Naive thymus-derived CD4-positive, alpha-beta T cell (primary cell): Measurements from ENCODE around the gene YDJC. TPM values are rescaled to one million over a fixed set of nuclear protein-coding genes. Genes with fewer than 3 reads are reported as not detected.

Experiments
- ATAC-seq: fragments of 150-1000 bp; cut with Tn5 transposase; 2 replicates; pipeline ENCODE4 v1.10.0; 2021; ENCODE audit warnings: mild to moderate bottlenecking, moderate library complexity
- CTCF ChIA-PET: fragments of 350-600 bp; sonication (Branson Sonifier 250); formaldehyde crosslinking; loops from one replicate; lab custom pipeline; 2021; ENCODE audit warnings: antibody characterized with exemption; lab: Charles Lee
- POLR2A ChIA-PET: fragments of 350-600 bp; sonication (Branson Sonifier 250); formaldehyde crosslinking; loops from one replicate; lab custom pipeline; 2021; ENCODE audit warnings: antibody characterized with exemption, inconsistent platforms; lab: Charles Lee
- DNase-seq, 9 donors: peaks; one replicate each; pipeline versions ENCODE4 v3.0.0 to v3.0.0-alpha.2; 2020 to 2022; ENCODE audit warnings: mixed read lengths in 1 of 9
- H3K27ac ChIP-seq: one replicate; pipeline ENCODE4 v1.7.0; 2013; ENCODE audit warnings: mild to moderate bottlenecking, low read depth, low read length, moderate library complexity
- H3K27me3 ChIP-seq, 2 donors: one replicate each; pipeline ENCODE4 v1.7.0; 2013; ENCODE audit warnings: low read length in 2 of 2, mild to moderate bottlenecking in 2 of 2, moderate library complexity in 2 of 2; ENCODE audit not compliant: control insufficient read depth in 2 of 2, insufficient read depth in 2 of 2
- H3K36me3 ChIP-seq, 3 experiments: 1 replicate in 2 of 3; 2 replicates in 1 of 3; pipeline ENCODE4 v1.7.0; 2013; ENCODE audit warnings: low read length in 3 of 3, mild to moderate bottlenecking in 3 of 3, moderate library complexity in 1 of 3; ENCODE audit not compliant: insufficient read depth in 3 of 3, control insufficient read depth in 2 of 3
- H3K4me1 ChIP-seq, 2 donors: one replicate each; pipeline ENCODE4 v1.7.0; 2013; ENCODE audit warnings: low read length in 2 of 2, mild to moderate bottlenecking in 2 of 2, moderate library complexity in 1 of 2; ENCODE audit not compliant: control insufficient read depth in 2 of 2, insufficient read depth in 2 of 2
- H3K4me3 ChIP-seq: 2 replicates; pipeline ENCODE4 v1.7.0; 2013; ENCODE audit warnings: mild to moderate bottlenecking, low read length
- H3K9me3 ChIP-seq, 3 experiments: 1 replicate in 2 of 3; 2 replicates in 1 of 3; pipeline ENCODE4 v1.7.0; 2013; ENCODE audit warnings: low read length in 3 of 3; ENCODE audit not compliant: control insufficient read depth in 2 of 3
- H3K27ac Mint-ChIP-seq, 9 donors: one replicate each; pipeline ENCODE4 v1.8.0; 2020 to 2022; ENCODE audit warnings: mixed read lengths in 9 of 9, mild to moderate bottlenecking in 8 of 9, moderate library complexity in 5 of 9, inconsistent platforms in 2 of 9
- H3K27me3 Mint-ChIP-seq, 5 donors: one replicate each; pipeline ENCODE4 v1.8.0; 2021 to 2022; ENCODE audit warnings: mixed read lengths in 5 of 5, mild to moderate bottlenecking in 1 of 5
- H3K36me3 Mint-ChIP-seq, 5 donors: one replicate each; pipeline ENCODE4 v1.8.0; 2020 to 2022; ENCODE audit warnings: mixed read lengths in 5 of 5, mild to moderate bottlenecking in 3 of 5, inconsistent platforms in 1 of 5
- H3K4me1 Mint-ChIP-seq, 7 donors: one replicate each; pipeline ENCODE4 v1.8.0; 2020 to 2022; ENCODE audit warnings: mixed read lengths in 7 of 7, mild to moderate bottlenecking in 3 of 7, inconsistent platforms in 1 of 7
- H3K4me3 Mint-ChIP-seq, 10 donors: one replicate each; pipeline ENCODE4 v1.8.0; 2020 to 2022; ENCODE audit warnings: mild to moderate bottlenecking in 10 of 10, mixed read lengths in 10 of 10, moderate library complexity in 6 of 10, inconsistent platforms in 2 of 10
- H3K9me3 Mint-ChIP-seq, 11 donors: one replicate each; pipeline ENCODE4 v1.8.0; 2020 to 2022; ENCODE audit warnings: mixed read lengths in 11 of 11, mild to moderate bottlenecking in 4 of 11, inconsistent platforms in 1 of 11, moderate library complexity in 1 of 11
- intact Hi-C, 2 donors: fragments of 100-400 bp; cut with micrococcal nuclease; formaldehyde crosslinking; loops; one replicate each; pipeline ENCODE4 v1.15.1; 2023
- polyA plus RNA-seq, 2 donors: library from polyadenylated mRNA; unstranded; fragments of 300-500 nt; fragmentation: Illumina TruSeq; gene quantifications; one replicate each; pipeline ENCODE4 v1.2.3, GENCODE V29; 2021
- total RNA-seq, 6 experiments: library from RNA in 5 of 6; stranded (reverse) in 5 of 6; gene quantifications; 1 replicate in 5 of 6; 2 replicates in 1 of 6; pipeline ENCODE4 v1.2.3 and lab custom pipeline; 2021 to 2026

Gene YDJC
- total and polyA plus RNA-seq, 7 experiments from 2014 or later = 29.0 to 75.8 (median 48.6) TPM

GRCh38 chr22:21590809-21591641 is 38.8 kb downstream of the YDJC start:
- Histone ChIP-seq H3K4me3 (no peak overlapping the region), H3K36me3 (peaks cover 0 to 37% (median 5%) of the 10 kb centered on the region in 3 experiments), H3K9me3 (no peaks in the 10 kb centered on the region), H3K27me3 (no peaks in the 10 kb centered on the region), H3K4me1 (peaks cover 25 to 26% of the 10 kb centered on the region in 2 donors), H3K27ac (peak overlapping the region; percentile 7)
- CTCF ChIA-PET = no interaction called here
- intact Hi-C loops = no loop called here
- Mint-ChIP-seq H3K4me1 (peaks cover 40 to 80% (median 70%) of the 10 kb centered on the region in 7 donors), H3K27me3 (no peaks in the 10 kb centered on the region), H3K9me3 (peaks cover 0 to 2% (median 0%) of the 10 kb centered on the region in 11 donors), H3K4me3 (peak overlapping the region in 2 of 10 donors; percentile 21 to 67), H3K36me3 (peaks cover 13 to 35% (median 30%) of the 10 kb centered on the region in 5 donors), H3K27ac (peak overlapping the region in 8 of 9 donors; percentile 15 to 82 (median 74))
- POLR2A ChIA-PET = no interaction called here
- no peak for ATAC-seq
- DNase-seq = no peak

- DNase-seq (no peak), ATAC-seq (no peak)
- H3K36me3 Mint-ChIP-seq = peaks cover 10 to 24% (median 18%) of the 10 kb centered on the region in 5 donors
- Histone ChIP-seq H3K27ac (peak overlapping the region; percentile 16), H3K9me3 (no peaks in the 10 kb centered on the region), H3K4me3 (no peak overlapping the region), H3K27me3 (no peaks in the 10 kb centered on the region), H3K36me3 (peaks cover 0 to 31% (median 5%) of the 10 kb centered on the region in 3 experiments), H3K4me1 (peaks cover 25 to 26% of the 10 kb centered on the region in 2 donors)
- peaks cover 47 to 78% (median 68%) of the 10 kb centered on the region in 7 donors for H3K4me1 Mint-ChIP-seq
- ChIA-PET CTCF (interaction anchor here (0.7 kb wide), 1 partner anchor 38 kb away, joined by 4 read pairs; no protein-coding TSS in a partner anchor), POLR2A (no interaction called here)
- intact Hi-C loops = loop anchor here in 1 of 2 donors (2.0 kb wide), 1 partner anchor 53 kb away; the partner anchor contains the start of gene SDF2L1
- peak overlapping the region in 2 of 10 donors; percentile 21 to 38 for H3K4me3 Mint-ChIP-seq
- H3K9me3 Mint-ChIP-seq = no peaks in the 10 kb centered on the region
- H3K27me3 Mint-ChIP-seq = no peaks in the 10 kb centered on the region
- peak overlapping the region in 8 of 9 donors; percentile 1 to 76 (median 38) for H3K27ac Mint-ChIP-seq
These were observed 40.4 kb downstream of the YDJC start for GRCh38 chr22:21589396-21589795.

GRCh38 chr22:21587803-21588611 is 41.8 kb downstream of the YDJC start:
- ChIA-PET CTCF (no interaction called here), POLR2A (no interaction called here)
- peak; percentile 78 for ATAC-seq
- Mint-ChIP-seq H3K36me3 (peaks cover 0 to 12% (median 5%) of the 10 kb centered on the region in 5 donors), H3K9me3 (no peaks in the 10 kb centered on the region), H3K4me3 (peak overlapping the region; percentile 36 to 72 (median 56)), H3K27me3 (no peaks in the 10 kb centered on the region), H3K4me1 (peaks cover 42 to 71% (median 62%) of the 10 kb centered on the region in 7 donors), H3K27ac (peak overlapping the region; percentile 15 to 89 (median 79))
- peak overlapping the region; percentile 37 for H3K27ac ChIP-seq
- no peaks in the 10 kb centered on the region for H3K9me3 ChIP-seq
- no peak overlapping the region for H3K4me3 ChIP-seq
- intact Hi-C loops = loop anchor here in 1 of 2 donors (2.0 kb wide), 1 partner anchor 55 kb away; the partner anchor contains the start of gene SDF2L1
- peak in 1 of 9 donors; percentile 55 for DNase-seq
- H3K27me3 ChIP-seq = no peaks in the 10 kb centered on the region
- H3K36me3 ChIP-seq = peaks cover 0 to 20% (median 3%) of the 10 kb centered on the region in 3 experiments
- H3K4me1 ChIP-seq = peaks cover 23 to 25% of the 10 kb centered on the region in 2 donors

GRCh38 chr22:21585389-21585788 is 44.4 kb downstream of the YDJC start:
- Mint-ChIP-seq H3K4me3 (peak overlapping the region in 4 of 10 donors; percentile 5 to 55 (median 52)), H3K9me3 (no peaks in the 10 kb centered on the region), H3K27me3 (no peaks in the 10 kb centered on the region), H3K4me1 (peaks cover 36 to 66% (median 45%) of the 10 kb centered on the region in 7 donors), H3K36me3 (peaks cover 0 to 12% (median 3%) of the 10 kb centered on the region in 5 donors), H3K27ac (peak overlapping the region in 6 of 9 donors; percentile 5 to 73 (median 42))
- Histone ChIP-seq H3K4me3 (no peak overlapping the region), H3K36me3 (peaks cover 0 to 13% (median 0%) of the 10 kb centered on the region in 3 experiments), H3K27me3 (no peaks in the 10 kb centered on the region), H3K9me3 (no peaks in the 10 kb centered on the region), H3K27ac (no peak overlapping the region), H3K4me1 (peaks cover 9 to 14% of the 10 kb centered on the region in 2 donors)
- ChIA-PET CTCF (interaction anchor here (0.6 kb wide), 1 partner anchor 923 kb away, joined by 3 read pairs; no protein-coding TSS in a partner anchor), POLR2A (no interaction called here)
- DNase-seq = no peak
- intact Hi-C loops = no loop called here
- ATAC-seq = no peak

- H3K27ac ChIP-seq = no peak overlapping the region
- intact Hi-C loops = no loop called here
- H3K27me3 Mint-ChIP-seq = no peaks in the 10 kb centered on the region
- peaks cover 14% of the 10 kb centered on the region in 2 donors for H3K4me1 ChIP-seq
- H3K9me3 Mint-ChIP-seq = no peaks in the 10 kb centered on the region
- no peaks in the 10 kb centered on the region for H3K27me3 ChIP-seq
- peaks cover 0 to 16% (median 0%) of the 10 kb centered on the region in 3 experiments for H3K36me3 ChIP-seq
- no peak for ATAC-seq
- peaks cover 0 to 12% (median 3%) of the 10 kb centered on the region in 5 donors for H3K36me3 Mint-ChIP-seq
- POLR2A ChIA-PET = no interaction called here
- no peak for DNase-seq
- CTCF ChIA-PET = no interaction called here
- peak overlapping the region in 7 of 9 donors; percentile 0 to 81 (median 54) for H3K27ac Mint-ChIP-seq
- peak overlapping the region in 7 of 10 donors; percentile 1 to 67 (median 8) for H3K4me3 Mint-ChIP-seq
- no peak overlapping the region for H3K4me3 ChIP-seq
- peaks cover 29 to 74% (median 47%) of the 10 kb centered on the region in 7 donors for H3K4me1 Mint-ChIP-seq
- H3K9me3 ChIP-seq = no peaks in the 10 kb centered on the region
These were observed 46.8 kb downstream of the YDJC start for GRCh38 chr22:21582801-21583740.
